K562 (cell line): ENCODE data around the gene FOXI1. TPM values are rescaled to one million over a fixed set of nuclear protein-coding genes. Genes with fewer than 3 reads are reported as not detected.

Experiments used
- ATAC-seq: fragments of 200-7000 bp; cut with Tn5 transposase; 3 replicates; pipeline ENCODE4 v1.9.1; 2020; ENCODE audit warnings: moderate library complexity
- BruUV-seq: library from RNA; stranded (reverse); fragments of 400-500 nt; replicated peaks from 2 replicates; lab custom pipeline; 2021; lab: Mats Ljungman, UMichigan
- CTCF ChIA-PET: fragments of 300-600 bp; formaldehyde crosslinking; extraction: SDS; loops from one replicate; lab custom pipeline; 2021; ENCODE audit warnings: low intra/inter-chr PET ratio; lab: Yijun Ruan, JAX
- POLR2A ChIA-PET: fragments of 300-600, 350-650 bp; sonication (Branson Sonifier 250); formaldehyde crosslinking; extraction: SDS; loops from one replicate; lab custom pipeline; 2021; ENCODE audit warnings: antibody characterized with exemption, inconsistent platforms; lab: Yijun Ruan, JAX
- DNase-seq, 4 experiments: peaks; one replicate each; pipeline versions ENCODE4 v3.0.0 to v3.0.0-alpha.2; 2011 to 2018; ENCODE audit warnings: low spot score in 3 of 4, mixed read lengths in 3 of 4; ENCODE audit errors: extremely low read depth in 1 of 4
- FAIRE-seq: peaks from 2 replicates; lab custom pipeline; 2011; peaks lifted over from hg19 to GRCh38; lab: Jason Lieb, UNC
- H2AFZ ChIP-seq: 2 replicates; pipeline ENCODE4 v1.6.0; 2011; ENCODE audit warnings: low read depth, low read length, control low read depth, inconsistent platforms
- H3K27ac ChIP-seq: fragments of 200-600 bp; 3 replicates; pipeline ENCODE4 v1.8.0; 2011; ENCODE audit warnings: low read depth, mild to moderate bottlenecking, control low read depth, inconsistent platforms, low read length, moderate library complexity, mixed read lengths; ENCODE audit errors: extremely low read depth
- H3K27me3 ChIP-seq, 2 experiments: fragments of 300-600 bp in 1 of 2; 2 replicates in 1 of 2; 3 replicates in 1 of 2; pipeline versions ENCODE4 v1.6.0 to v1.8.0; 2011; ENCODE audit warnings: inconsistent platforms in 2 of 2, low read length in 2 of 2, mild to moderate bottlenecking in 1 of 2, mixed read lengths in 1 of 2, moderate library complexity in 1 of 2; ENCODE audit not compliant: control insufficient read depth in 2 of 2, insufficient read depth in 2 of 2
- H3K36me3 ChIP-seq: fragments of 300-600 bp; 3 replicates; pipeline ENCODE4 v1.8.0; 2011; ENCODE audit warnings: mild to moderate bottlenecking, low read length, inconsistent platforms; ENCODE audit not compliant: control insufficient read depth, insufficient read depth
- H3K4me1 ChIP-seq, 2 experiments: fragments of 200-600 bp in 1 of 2; replicated peaks in 1 of 2; 2 replicates in 1 of 2; 3 replicates in 1 of 2; pipeline versions ENCODE4 v1.5.1 to v1.8.0; 2011; ENCODE audit warnings: inconsistent platforms in 2 of 2, low read length in 2 of 2, mild to moderate bottlenecking in 1 of 2, mixed read lengths in 1 of 2, moderate library complexity in 1 of 2; ENCODE audit not compliant: control insufficient read depth in 2 of 2, insufficient read depth in 2 of 2
- H3K4me2 ChIP-seq: 2 replicates; pipeline ENCODE4 v1.6.1; 2011; ENCODE audit warnings: low read length, control low read depth, inconsistent platforms, mixed read lengths; ENCODE audit not compliant: insufficient read depth
- H3K4me3 ChIP-seq: fragments of 200-600 bp; sonication (generic), shearing (Covaris generic); 2 replicates; pipeline ENCODE4 v1.5.1; 2016; ENCODE audit warnings: control low read depth, inconsistent platforms
- H3K79me2 ChIP-seq: fragments of 200-600 bp; 3 replicates; pipeline ENCODE4 v1.8.0; 2011; ENCODE audit warnings: low read length, inconsistent platforms; ENCODE audit not compliant: control insufficient read depth, insufficient read depth
- H3K9ac ChIP-seq, 2 experiments: 2 replicates each; pipeline versions ENCODE4 v1.6.0 to v1.6.1; 2011; ENCODE audit warnings: low read depth in 2 of 2, low read length in 2 of 2, control low read depth in 1 of 2, inconsistent platforms in 1 of 2, mild to moderate bottlenecking in 1 of 2, mixed read lengths in 1 of 2; ENCODE audit not compliant: insufficient read depth in 1 of 2
- H3K9me1 ChIP-seq: one replicate; pipeline ENCODE4 v1.6.0; 2011; ENCODE audit warnings: inconsistent platforms, mild to moderate bottlenecking, low read length, moderate library complexity; ENCODE audit not compliant: control insufficient read depth, insufficient read depth
- H3K9me3 ChIP-seq: replicated peaks from 2 replicates; pipeline ENCODE4 v1.5.1; 2011; ENCODE audit warnings: low read depth, low read length, inconsistent platforms; ENCODE audit not compliant: control insufficient read depth, insufficient read depth
- H4K20me1 ChIP-seq: replicated peaks from 2 replicates; pipeline ENCODE4 v1.6.1; 2011; ENCODE audit warnings: low read length, inconsistent platforms, mixed read lengths; ENCODE audit not compliant: control insufficient read depth, insufficient read depth
- HMGN3 ChIP-seq: IDR thresholded peaks from 2 replicates; pipeline ENCODE4 v1.6.1; 2011; ENCODE audit warnings: borderline replicate concordance, low read depth, mild to moderate bottlenecking, mixed read lengths, low read length; ENCODE audit not compliant: insufficient read length; ENCODE audit errors: extremely low read depth
- ZNF384 ChIP-seq: IDR thresholded peaks from 2 replicates; pipeline ENCODE4 v1.6.1; 2012; ENCODE audit warnings: low read depth, low read length, improper control_type of control experiment
- ZNF589 ChIP-seq: fragments of 200-800 bp; sonication (Bioruptor generic); IDR thresholded peaks from 2 replicates; pipeline ENCODE4 v1.6.1; 2016; ENCODE audit warnings: low read depth, missing genetic modification characterization, missing compliant biosample characterization
- WGBS: fragments of 100-300 bp; shearing (Covaris generic); methylation state at CpG from one replicate; pipeline ENCODE4 v1.1.6; 2016; ENCODE audit warnings: low coverage, mixed read lengths; ENCODE audit not compliant: insufficient coverage; ENCODE audit errors: missing lambda C conversion rate; 5-methylcytosine and 5-hydroxymethylcytosine counted together
- in situ Hi-C: fragments of 300-500 bp; cut with MboI; formaldehyde crosslinking; loops from 4 replicates; pipeline ENCODE4 v1.15.0; 2018; ENCODE audit warnings: inconsistent platforms, mixed read lengths
- intact Hi-C: fragments of 100-400 bp; cut with micrococcal nuclease; formaldehyde crosslinking; loops from 2 replicates; pipeline ENCODE4 v1.14.2; 2022
- polyA plus RNA-seq, 8 experiments: library from polyadenylated mRNA; depleted of rRNA in 4 of 8; stranded (reverse) in 5 of 8; unstranded in 3 of 8; fragments of >200 nt; fragmentation: Nextera tagmentation in 2 of 8; fragmentation: Illumina TruSeq in 1 of 8; extraction: Ambion mirVana in 2 of 8; extraction: Trizol in 1 of 8; gene quantifications; 2 replicates each; pipeline versions ENCODE4 v1.2.1 to v1.2.3, GENCODE V29; 2011 to 2014; ENCODE audit warnings: inconsistent platforms in 1 of 8, missing spikeins in 1 of 8
- total RNA-seq, 7 experiments: library from RNA; depleted of rRNA in 6 of 7; stranded (reverse); fragments of >200 nt in 6 of 7; fragmentation: Illumina TruSeq in 2 of 7; extraction: Trizol in 2 of 7; gene quantifications; 2 replicates each; pipeline versions ENCODE4 v1.2.1 to v1.2.3, GENCODE V29; 2011 to 2021; ENCODE audit warnings: low replicate concordance in 1 of 7

The FOXI1 gene
- total and polyA plus RNA-seq, 9 of the 15 experiments (the other 6 are each of a cell fraction or from before 2014, with no cell fraction given), result not detected

- CTCF ChIA-PET, result no interaction called here
- intact Hi-C loops, result loop anchor here (5.0 to 10.0 kb wide), 2 partner anchors 43 to 515 kb away; no protein-coding TSS in a partner anchor
- no peak for FAIRE-seq
- ATAC-seq, result no peak
- Histone ChIP-seq H3K9ac (no peak overlapping the region), H3K27ac (no peak overlapping the region), H3K4me2 (no peak overlapping the region), H3K9me1 (no peaks in the 10 kb centered on the region), H3K36me3 (no peaks in the 10 kb centered on the region), H2AFZ (no peak overlapping the region), H4K20me1 (peaks cover 13% of the 10 kb centered on the region), H3K4me3 (no peak overlapping the region), H3K79me2 (no peaks in the 10 kb centered on the region), H3K27me3 (peaks cover 0 to 50% of the 10 kb centered on the region in 2 experiments; a peak in 3 of 5 replicates), H3K4me1 (peaks cover 0 to 3% of the 10 kb centered on the region in 2 experiments; a peak in 1 of 5 replicates), H3K9me3 (no peaks in the 10 kb centered on the region)
- DNase-seq, result no peak
- TF ChIP-seq ZNF589 (CRISPR knock-in tag), result no peak
- TF ChIP-seq HMGN3, result no peak
- TF ChIP-seq ZNF384, result no peak
- in situ Hi-C loops, result no loop called here
- 3% methylated on average over 7 of the region's 7 CpGs for WGBS
- POLR2A ChIA-PET, result interaction anchor here (0.6 kb wide), 1 partner anchor 246 kb away, joined by 3 read pairs; no protein-coding TSS in a partner anchor
- no TSS peak for BruUV-seq
Measured at GRCh38 chr5:170109059-170110031, 3.6 kb downstream of the FOXI1 start.
